ENCODE measurements around the gene ADSS1. TPM values are rescaled to one million over a fixed set of nuclear protein-coding genes. Genes with fewer than 3 reads are reported as not detected.

ADSS1 gene
- total RNA-seq, 1 donor from 2014 or later, result 2.4 TPM

DNA sequence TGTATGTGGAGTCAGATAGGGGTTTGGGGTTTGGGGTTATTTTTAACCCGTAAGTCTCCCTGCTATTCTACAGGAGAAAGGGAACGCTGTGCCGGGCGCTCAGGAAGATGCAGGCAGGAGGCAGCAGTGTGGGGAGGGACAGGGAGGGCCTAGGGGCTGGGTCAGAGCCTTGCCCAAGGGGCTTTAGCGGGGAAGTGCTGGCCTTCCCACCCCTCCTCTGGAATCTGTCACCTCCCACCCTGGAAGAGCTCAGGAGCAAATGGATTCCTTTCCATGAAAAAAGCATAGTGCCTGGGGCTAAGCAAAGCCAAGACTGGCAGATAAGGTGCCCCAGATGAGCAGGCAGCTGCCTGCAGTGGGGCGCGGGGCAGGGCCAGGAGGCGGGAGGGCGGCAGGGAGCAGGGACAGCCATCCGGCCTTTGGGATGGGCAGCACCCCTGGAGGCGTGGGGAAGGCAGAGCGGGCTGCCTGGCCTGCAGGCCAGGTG lies 41.9 kb upstream of the ADSS1 start:
- Mint-ChIP-seq H3K27me3 (ENCODE audit: low read depth) (peaks cover 2% of the 10 kb centered on the region), H3K4me3 (ENCODE audit: low read depth) (no peak overlapping the region), H3K36me3 (ENCODE audit: low read depth) (no peaks in the 10 kb centered on the region), H3K27ac (no peak overlapping the region), H3K4me1 (ENCODE audit: low read depth) (peaks cover 24% of the 10 kb centered on the region), H3K9me3 (no peaks in the 10 kb centered on the region)
- intact Hi-C loops (cut with micrococcal nuclease), result no loop called here
- DNase-seq (ENCODE audit: low spot score), result no peak

GRCh38 chr14:104683653-104684448 lies 40.2 kb upstream of the ADSS1 start:
- no peaks in the 10 kb centered on the region for H3K36me3 Mint-ChIP-seq (ENCODE audit: low read depth)
- DNase-seq (ENCODE audit: low spot score), result no peak
- peaks cover 27% of the 10 kb centered on the region for H3K4me1 Mint-ChIP-seq (ENCODE audit: low read depth)
- intact Hi-C loops (cut with micrococcal nuclease), result no loop called here
- H3K27me3 Mint-ChIP-seq (ENCODE audit: low read depth), result peaks cover 2% of the 10 kb centered on the region
- no peak overlapping the region for H3K27ac Mint-ChIP-seq
- no peak overlapping the region for H3K4me3 Mint-ChIP-seq (ENCODE audit: low read depth)
- H3K9me3 Mint-ChIP-seq, result no peaks in the 10 kb centered on the region

DNA sequence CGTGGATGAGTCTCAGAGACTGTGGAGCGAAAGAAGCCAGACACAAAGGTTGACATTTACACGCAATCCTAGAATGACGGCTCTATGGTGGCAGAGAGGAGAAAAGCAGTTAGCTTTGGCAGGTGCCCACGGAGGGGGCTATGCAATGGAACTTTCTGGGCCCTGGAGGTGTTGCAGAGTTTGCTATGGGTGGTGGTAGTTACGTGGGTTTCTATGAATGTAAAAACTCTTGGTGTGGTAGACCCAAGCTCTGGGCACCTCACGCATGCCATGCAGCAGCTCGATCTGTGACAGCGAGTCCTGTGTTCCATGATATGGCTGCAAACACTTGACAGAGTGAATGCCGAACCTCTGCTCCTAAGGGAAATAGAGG lies 39.6 kb upstream of the ADSS1 start:
- H3K27me3 Mint-ChIP-seq (ENCODE audit: low read depth), result peaks cover 2% of the 10 kb centered on the region
- peaks cover 27% of the 10 kb centered on the region for H3K4me1 Mint-ChIP-seq (ENCODE audit: low read depth)
- no peak overlapping the region for H3K4me3 Mint-ChIP-seq (ENCODE audit: low read depth)
- DNase-seq (ENCODE audit: low spot score), result no peak
- intact Hi-C loops (cut with micrococcal nuclease), result no loop called here
- H3K27ac Mint-ChIP-seq, result no peak overlapping the region
- H3K9me3 Mint-ChIP-seq, result no peaks in the 10 kb centered on the region
- no peaks in the 10 kb centered on the region for H3K36me3 Mint-ChIP-seq (ENCODE audit: low read depth)

DNA sequence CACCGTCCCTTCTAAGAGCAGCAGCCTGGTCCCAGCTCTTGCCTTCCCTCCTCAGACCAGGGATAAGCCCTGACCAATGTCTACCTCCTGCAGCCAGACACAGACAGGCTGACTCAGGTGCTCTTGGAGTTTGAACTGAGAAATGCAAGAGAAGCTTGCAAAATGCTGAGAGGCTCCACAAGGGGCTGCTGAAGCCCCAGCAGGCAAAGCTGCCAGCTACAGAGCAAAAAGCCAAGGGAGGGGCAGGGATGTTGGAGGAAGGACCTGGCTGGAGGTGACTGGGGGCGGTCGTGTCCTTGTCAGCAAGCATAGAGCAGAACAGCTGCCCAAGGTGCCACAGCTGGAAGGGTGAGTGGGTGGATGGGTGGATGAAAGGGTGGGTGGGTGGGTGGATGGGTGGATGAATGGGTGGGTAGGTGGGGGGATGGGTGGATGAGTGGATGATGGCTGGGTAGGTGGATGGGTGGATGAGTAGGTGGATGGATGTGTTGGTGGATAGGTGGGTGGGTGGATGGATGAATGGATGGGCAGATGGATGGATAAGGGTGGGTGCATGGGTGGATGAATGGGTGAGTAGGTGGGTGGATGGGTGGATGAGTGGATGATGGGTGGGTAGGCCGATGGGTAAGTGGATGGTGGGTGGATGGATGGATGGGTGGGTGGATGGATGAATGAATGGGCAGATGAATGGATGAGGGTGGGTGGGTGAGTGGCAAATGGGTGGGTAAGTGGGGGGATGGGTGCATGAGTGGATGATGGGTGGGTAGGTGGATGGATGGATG lies 38.6 kb upstream of the ADSS1 start:
- Mint-ChIP-seq H3K4me1 (ENCODE audit: low read depth) (peaks cover 27% of the 10 kb centered on the region), H3K9me3 (no peaks in the 10 kb centered on the region), H3K27ac (peak overlapping the region; percentile 46), H3K4me3 (ENCODE audit: low read depth) (peak overlapping the region; percentile 45), H3K27me3 (ENCODE audit: low read depth) (peaks cover 2% of the 10 kb centered on the region), H3K36me3 (ENCODE audit: low read depth) (no peaks in the 10 kb centered on the region)
- DNase-seq (ENCODE audit: low spot score), result no peak
- intact Hi-C loops (cut with micrococcal nuclease), result no loop called here

DNA sequence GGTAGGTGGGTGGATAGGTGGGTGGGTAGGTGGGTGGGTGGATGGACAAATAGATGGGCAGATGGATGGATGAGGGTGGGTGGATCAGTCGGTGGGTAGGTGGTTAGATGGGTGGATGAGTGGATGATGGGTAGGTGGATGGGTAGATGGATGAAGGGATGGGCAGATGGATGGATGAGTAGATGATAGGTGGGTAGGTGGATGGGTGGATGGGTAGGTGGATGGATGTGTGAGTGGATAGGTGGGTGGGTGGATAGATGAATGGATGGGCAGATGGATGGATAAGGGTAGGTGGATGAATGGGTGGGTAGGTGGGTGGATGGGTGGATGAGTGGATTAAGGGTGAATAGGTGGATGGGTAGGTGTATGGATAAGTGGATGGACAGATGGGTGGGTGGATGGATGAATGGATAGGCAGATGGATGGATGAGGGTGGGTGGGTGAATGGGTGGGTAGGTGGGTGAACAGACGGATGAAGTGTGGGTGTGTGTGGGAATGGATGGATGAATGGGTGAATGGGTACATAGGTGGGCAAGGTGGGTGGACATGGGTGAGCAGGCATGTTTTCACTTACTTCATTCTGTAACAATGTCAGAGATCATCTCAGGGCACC lies 37.9 kb upstream of the ADSS1 start:
- Mint-ChIP-seq H3K4me3 (ENCODE audit: low read depth) (peak overlapping the region; percentile 5), H3K36me3 (ENCODE audit: low read depth) (peaks cover 2% of the 10 kb centered on the region), H3K9me3 (no peaks in the 10 kb centered on the region), H3K27ac (no peak overlapping the region), H3K4me1 (ENCODE audit: low read depth) (peaks cover 28% of the 10 kb centered on the region), H3K27me3 (ENCODE audit: low read depth) (peaks cover 2% of the 10 kb centered on the region)
- intact Hi-C loops (cut with micrococcal nuclease), result no loop called here
- DNase-seq (ENCODE audit: low spot score), result no peak

- peaks cover 7% of the 10 kb centered on the region for H3K36me3 Mint-ChIP-seq (ENCODE audit: low read depth)
- peak overlapping the region; percentile 49 for H3K4me3 Mint-ChIP-seq (ENCODE audit: low read depth)
- peaks cover 32% of the 10 kb centered on the region for H3K4me1 Mint-ChIP-seq (ENCODE audit: low read depth)
- H3K27ac Mint-ChIP-seq, result peak overlapping the region; percentile 72
- DNase-seq (ENCODE audit: low spot score), result no peak
- intact Hi-C loops (cut with micrococcal nuclease), result no loop called here
- H3K9me3 Mint-ChIP-seq, result no peaks in the 10 kb centered on the region
- peaks cover 2% of the 10 kb centered on the region for H3K27me3 Mint-ChIP-seq (ENCODE audit: low read depth)
Measured at GRCh38 chr14:104686624-104687517, 37.2 kb upstream of the ADSS1 start.

GRCh38 chr14:104687601-104688504 lies 36.2 kb upstream of the ADSS1 start:
- Mint-ChIP-seq H3K27ac (peak overlapping the region; percentile 72), H3K4me3 (ENCODE audit: low read depth) (peak overlapping the region; percentile 49), H3K4me1 (ENCODE audit: low read depth) (peaks cover 32% of the 10 kb centered on the region), H3K36me3 (ENCODE audit: low read depth) (peaks cover 7% of the 10 kb centered on the region), H3K27me3 (ENCODE audit: low read depth) (peaks cover 2% of the 10 kb centered on the region), H3K9me3 (no peaks in the 10 kb centered on the region)
- intact Hi-C loops (cut with micrococcal nuclease), result no loop called here
- DNase-seq (ENCODE audit: low spot score), result no peak

DNA sequence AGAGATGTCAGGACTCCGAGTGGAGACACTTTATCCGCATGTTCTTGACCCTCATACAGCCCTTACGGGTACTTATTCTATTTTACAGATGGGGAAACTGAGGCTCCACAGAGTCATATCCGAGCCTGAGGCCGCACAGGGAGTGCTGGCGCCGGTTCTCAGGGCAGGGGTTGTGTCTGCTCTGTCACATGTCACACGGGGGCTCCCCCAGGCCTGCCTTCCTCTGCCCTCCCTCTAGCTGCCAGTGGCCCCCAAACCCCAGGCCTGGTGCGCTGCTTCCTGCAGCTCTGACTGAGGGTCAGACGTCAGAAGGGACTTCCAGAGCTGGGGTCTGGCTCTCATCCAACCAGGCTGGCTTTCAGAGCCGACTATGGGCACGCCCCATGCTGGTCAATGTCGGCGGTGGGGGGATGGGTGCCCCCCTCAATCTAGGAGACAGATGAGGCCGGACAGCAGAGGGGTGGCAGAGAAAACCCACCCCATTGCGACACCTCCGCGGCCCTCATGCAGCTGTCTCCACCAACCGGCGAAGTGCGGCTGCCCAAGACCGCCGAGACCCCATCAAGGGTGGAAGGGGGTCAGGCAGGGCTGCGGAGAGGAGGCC lies 35.4 kb upstream of the ADSS1 start:
- intact Hi-C loops (cut with micrococcal nuclease), result no loop called here
- H3K27ac Mint-ChIP-seq, result no peak overlapping the region
- no peaks in the 10 kb centered on the region for H3K9me3 Mint-ChIP-seq
- peaks cover under 1% of the 10 kb centered on the region for H3K27me3 Mint-ChIP-seq (ENCODE audit: low read depth)
- peak overlapping the region; percentile 55 for H3K4me3 Mint-ChIP-seq (ENCODE audit: low read depth)
- peaks cover 7% of the 10 kb centered on the region for H3K36me3 Mint-ChIP-seq (ENCODE audit: low read depth)
- peaks cover 32% of the 10 kb centered on the region for H3K4me1 Mint-ChIP-seq (ENCODE audit: low read depth)
- no peak for DNase-seq (ENCODE audit: low spot score)

DNA sequence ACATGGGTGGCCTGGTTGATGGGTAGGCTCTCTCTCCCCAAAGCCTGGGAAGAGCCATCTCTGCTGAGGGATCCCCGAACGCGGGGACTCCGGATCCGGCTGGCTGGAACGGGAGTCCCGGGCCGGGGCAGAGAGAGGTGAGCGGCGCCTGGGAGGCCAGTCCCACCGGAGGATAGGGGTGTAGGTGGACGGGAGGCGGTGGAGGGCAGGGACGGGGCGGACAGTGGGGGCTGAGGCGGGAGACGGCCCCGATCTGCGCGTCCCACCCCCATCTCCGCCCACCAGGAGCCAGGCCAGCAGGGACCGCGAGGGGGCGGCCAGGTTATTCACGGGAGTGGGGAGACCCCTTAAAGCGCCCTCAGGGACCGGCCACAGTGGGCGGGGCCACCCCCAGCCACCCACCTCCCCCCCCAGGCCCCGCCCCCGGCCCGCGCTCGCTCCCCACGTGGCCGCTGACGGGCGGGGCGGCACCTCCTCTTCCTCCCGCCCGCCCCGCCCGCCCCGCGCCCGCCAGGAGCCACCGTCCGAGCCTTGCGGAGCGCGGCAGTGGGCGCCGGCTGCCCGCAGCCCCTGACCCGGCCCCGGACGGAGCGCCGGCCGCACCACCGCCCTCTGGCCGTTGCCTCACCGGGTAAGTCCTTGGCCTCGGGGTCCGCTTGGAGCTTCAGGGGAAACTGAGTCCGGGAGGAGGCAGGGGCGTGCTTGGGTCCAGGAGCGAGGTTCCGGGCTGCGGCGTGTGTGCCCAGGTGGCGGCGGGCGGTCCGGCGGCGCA lies 34.7 kb upstream of the ADSS1 start, which contains the start of gene INF2:
TSS of gene INF2 (plus strand) at position 510 of the 772 bp plus-strand sequence. CDS start 11,748 bp downstream, outside the sequence.
- H3K27me3 Mint-ChIP-seq (ENCODE audit: low read depth), result no peaks in the 10 kb centered on the region
- peak within 1 kb of the TSS; percentile 80 for H3K4me3 Mint-ChIP-seq (ENCODE audit: low read depth)
- intact Hi-C loops (cut with micrococcal nuclease), result no loop called here
- H3K36me3 Mint-ChIP-seq (ENCODE audit: low read depth), result peaks cover 7% of the 10 kb centered on the region
- H3K4me1 Mint-ChIP-seq (ENCODE audit: low read depth), result peaks cover 34% of the 10 kb centered on the region
- no peaks in the 10 kb centered on the region for H3K9me3 Mint-ChIP-seq
- DNase-seq (ENCODE audit: low spot score), result peak; percentile 26
- H3K27ac Mint-ChIP-seq, result no peak within 1 kb of the TSS

- H3K27ac Mint-ChIP-seq, result peak overlapping the region; percentile 28
- intact Hi-C loops (cut with micrococcal nuclease), result no loop called here
Measured at GRCh38 chr14:104689881-104690711, 33.9 kb upstream of the ADSS1 start.

More at GRCh38 chr14:104689881-104690711, 33.9 kb upstream of the ADSS1 start:
- Mint-ChIP-seq H3K4me3 (ENCODE audit: low read depth) (peak overlapping the region; percentile 80), H3K9me3 (no peaks in the 10 kb centered on the region), H3K36me3 (ENCODE audit: low read depth) (peaks cover 7% of the 10 kb centered on the region), H3K4me1 (ENCODE audit: low read depth) (peaks cover 29% of the 10 kb centered on the region), H3K27me3 (ENCODE audit: low read depth) (no peaks in the 10 kb centered on the region)
- no peak for DNase-seq (ENCODE audit: low spot score)
